Right lobe of liver (tissue), 4 donors: ENCODE data around the gene COPS9.

Experiments used
- CTCF ChIP-seq, 4 donors: fragments of 200-600 bp in 3 of 4; fragments of 450-650 bp in 1 of 4; IDR thresholded peaks; one replicate each; pipeline versions ENCODE4 v1.5.1 to v1.8.0; 2016 to 2022; ENCODE audit warnings: antibody characterized with exemption in 4 of 4, mild to moderate bottlenecking in 2 of 4
- POLR2A ChIP-seq: fragments of 450-650 bp; IDR thresholded peaks from one replicate; pipeline ENCODE4 v1.6.1; 2017; ENCODE audit warnings: antibody characterized with exemption, mild to moderate bottlenecking
- donor health status: DM: no; HTN: no; CAD: no.
- donor health status: DM: no; HTN: no; CAD: no.
- donor health status: DM: no; HTN: yes; CAD: no.

DNA sequence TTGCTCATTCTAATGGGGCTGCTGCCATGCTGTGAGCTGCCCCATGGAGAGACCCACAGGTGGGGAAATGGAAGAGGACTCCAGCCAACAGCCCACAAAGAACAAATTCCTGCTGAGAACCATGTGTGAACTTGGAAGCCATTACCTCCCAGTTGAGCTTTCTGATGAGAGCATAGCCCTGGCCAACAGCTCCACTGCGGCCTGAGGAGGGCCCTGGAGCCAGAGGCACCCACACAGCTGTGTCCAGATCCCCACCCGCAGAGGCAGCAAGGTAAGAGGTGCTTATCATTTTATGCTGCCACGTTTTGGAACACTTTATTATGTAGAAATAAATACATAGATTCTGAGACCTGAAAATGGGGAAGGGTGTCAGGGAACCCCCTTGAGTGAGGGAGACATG is 48.6 kb upstream of the COPS9 start:
- TF ChIP-seq CTCF (IDR thresholded peaks at IDR 0.05) (no peak), POLR2A (no peak)
